AG04449 (cell line): ENCODE results near the gene ADAMTSL1.

Experiments
- CTCF ChIA-PET: fragments of 350-600 bp; formaldehyde crosslinking; extraction: SDS; loops from one replicate; lab custom pipeline; 2021; ENCODE audit warnings: antibody characterized with exemption; lab: Yijun Ruan, JAX
- POLR2A ChIA-PET: fragments of 400-600, 350-600 bp; formaldehyde crosslinking; extraction: SDS; loops from one replicate; lab custom pipeline; 2020; ENCODE audit warnings: antibody characterized with exemption, inconsistent platforms; lab: Yijun Ruan, JAX
- DNase-seq: peaks from one replicate; pipeline ENCODE4 v3.0.0-alpha.2; 2010; ENCODE audit warnings: low read depth, low spot score
- H3K4me3 ChIP-seq: 2 replicates; pipeline ENCODE4 v1.5.1; 2011; ENCODE audit warnings: low read depth, mild to moderate bottlenecking, control low read depth, low read length
- CTCF ChIP-seq: IDR thresholded peaks from one replicate; pipeline ENCODE4 v1.5.1; 2011; ENCODE audit warnings: mild to moderate bottlenecking, moderate library complexity, low read length, control low read depth, inconsistent platforms; ENCODE audit not compliant: insufficient read depth; ENCODE audit errors: missing control alignments

The ADAMTSL1 gene

GRCh38 chr9:18520416-18521047, 46.6 kb downstream of the ADAMTSL1 start:
- DNase-seq, result no peak
- CTCF ChIA-PET, result interaction anchor here (1.5 kb wide), 1 partner anchor 266 kb away, joined by 4 read pairs; no protein-coding TSS in a partner anchor
- no peak for TF ChIP-seq CTCF
- no peak overlapping the region for H3K4me3 ChIP-seq
- POLR2A ChIA-PET, result no interaction called here

- TF ChIP-seq CTCF, result no peak
- POLR2A ChIA-PET, result interaction anchor here (0.8 kb wide), 1 partner anchor 10 kb away, joined by 3 read pairs; no protein-coding TSS in a partner anchor
- CTCF ChIA-PET, result interaction anchor here (0.9 kb wide), 1 partner anchor 65 kb away, joined by 3 read pairs; no protein-coding TSS in a partner anchor
- no peak overlapping the region for H3K4me3 ChIP-seq
- DNase-seq, result no peak
Measured at GRCh38 chr9:18526685-18527084, 52.7 kb downstream of the ADAMTSL1 start.

GRCh38 chr9:18531136-18532065, 57.4 kb downstream of the ADAMTSL1 start:
- TF ChIP-seq CTCF, result no peak
- POLR2A ChIA-PET, result no interaction called here
- H3K4me3 ChIP-seq, result no peak overlapping the region
- CTCF ChIA-PET, result interaction anchor here (0.6 kb wide), 1 partner anchor 14 kb away, joined by 3 read pairs; no protein-coding TSS in a partner anchor
- DNase-seq, result no peak

GRCh38 chr9:18534611-18535010, 60.7 kb downstream of the ADAMTSL1 start:
- CTCF ChIA-PET, result no interaction called here
- H3K4me3 ChIP-seq, result no peak overlapping the region

GRCh38 chr9:18536554-18536953, 62.6 kb downstream of the ADAMTSL1 start:
- ChIA-PET POLR2A (interaction anchor here (0.6 kb wide), 1 partner anchor 58 kb away, joined by 3 read pairs; no protein-coding TSS in a partner anchor), CTCF (no interaction called here)
- no peak overlapping the region for H3K4me3 ChIP-seq
- no peak for TF ChIP-seq CTCF
- DNase-seq, result no peak

More at GRCh38 chr9:18534611-18535010, 60.7 kb downstream of the ADAMTSL1 start:
- TF ChIP-seq CTCF, result no peak
- POLR2A ChIA-PET, result no interaction called here
- no peak for DNase-seq
